IPS-NIHi11 (cell line): ENCODE data around the gene GIPC1.
"Not testable (repeated sequence)": the region's sequence is repeated elsewhere in the genome, so short reads cannot be mapped to it uniquely, and the experiment has no call there.

Experiments used
- DNase-seq: peaks from one replicate; pipeline ENCODE4 v3.0.0; 2012; ENCODE audit warnings: mixed read lengths, low spot score

GIPC1 gene

DNA sequence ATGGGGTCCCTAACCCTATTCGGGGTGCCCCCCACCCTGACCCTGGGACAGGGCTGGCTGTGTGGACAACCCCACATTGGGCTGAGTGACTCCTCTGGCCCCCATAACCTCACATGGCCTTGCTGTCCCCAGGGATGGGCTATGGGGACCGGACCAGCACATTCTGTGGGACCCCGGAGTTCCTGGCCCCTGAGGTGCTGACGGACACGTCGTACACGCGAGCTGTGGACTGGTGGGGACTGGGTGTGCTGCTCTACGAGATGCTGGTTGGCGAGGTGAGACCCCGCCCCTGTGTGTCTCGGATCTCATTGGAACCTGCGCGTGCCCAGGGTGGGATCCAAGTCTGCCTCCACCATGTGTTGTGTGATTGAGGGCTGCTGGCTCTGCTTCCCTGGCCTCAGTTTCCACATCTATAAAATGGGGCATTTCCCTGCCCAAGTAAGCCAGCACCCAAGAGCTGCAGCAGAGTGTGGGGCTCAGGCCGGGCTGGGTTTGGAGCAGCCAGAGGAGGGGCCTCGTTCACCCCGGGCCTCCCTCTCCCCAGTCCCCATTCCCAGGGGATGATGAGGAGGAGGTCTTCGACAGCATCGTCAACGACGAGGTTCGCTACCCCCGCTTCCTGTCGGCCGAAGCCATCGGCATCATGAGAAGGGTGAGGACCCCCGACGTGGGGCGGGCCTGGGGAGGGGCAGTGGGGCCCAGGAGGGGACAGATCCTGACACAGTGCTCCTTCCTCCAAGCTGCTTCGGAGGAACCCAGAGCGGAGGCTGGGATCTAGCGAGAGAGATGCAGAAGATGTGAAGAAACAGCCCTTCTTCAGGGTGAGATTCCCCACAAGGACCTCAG is 25.7 kb downstream of the GIPC1 start:
- no peak for DNase-seq

GRCh38 chr19:14467816-14468215 is 28.1 kb downstream of the GIPC1 start:
- no peak for DNase-seq

DNA sequence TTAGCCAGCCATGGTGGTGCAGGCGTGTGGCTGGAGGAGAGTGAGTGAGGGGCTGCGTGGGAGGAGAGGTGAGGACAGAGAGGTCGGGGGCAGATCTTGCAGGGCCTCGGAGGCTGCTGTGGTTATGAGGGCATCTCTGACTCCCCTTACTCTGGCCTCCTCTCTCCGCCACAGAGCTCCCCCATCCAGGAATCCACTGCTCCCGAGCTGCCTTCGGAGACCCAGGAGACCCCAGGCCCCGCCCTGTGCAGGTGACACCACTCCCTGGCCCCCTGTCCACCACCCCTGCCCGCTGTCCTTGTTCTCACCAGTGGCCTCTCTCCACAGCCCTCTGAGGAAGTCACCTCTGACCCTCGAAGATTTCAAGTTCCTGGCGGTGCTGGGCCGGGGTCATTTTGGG is 28.5 kb downstream of the GIPC1 start:
- DNase-seq, result no peak

DNA sequence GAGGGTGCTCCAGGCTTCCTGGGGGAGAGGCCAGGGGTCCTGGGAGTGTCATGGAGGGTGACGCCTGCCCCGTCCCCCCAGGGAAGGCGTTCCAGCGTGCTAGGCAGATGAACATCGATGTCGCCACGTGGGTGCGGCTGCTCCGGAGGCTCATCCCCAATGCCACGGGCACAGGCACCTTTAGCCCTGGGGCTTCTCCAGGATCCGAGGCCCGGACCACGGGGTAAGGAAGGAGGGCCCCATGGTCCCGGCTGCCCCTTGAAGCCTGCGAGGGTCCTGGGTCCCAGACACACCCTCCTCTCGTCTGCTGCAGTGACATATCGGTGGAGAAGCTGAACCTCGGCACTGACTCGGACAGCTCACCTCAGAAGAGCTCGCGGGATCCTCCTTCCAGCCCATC is 32.2 kb downstream of the GIPC1 start:
- DNase-seq, result no peak

DNA sequence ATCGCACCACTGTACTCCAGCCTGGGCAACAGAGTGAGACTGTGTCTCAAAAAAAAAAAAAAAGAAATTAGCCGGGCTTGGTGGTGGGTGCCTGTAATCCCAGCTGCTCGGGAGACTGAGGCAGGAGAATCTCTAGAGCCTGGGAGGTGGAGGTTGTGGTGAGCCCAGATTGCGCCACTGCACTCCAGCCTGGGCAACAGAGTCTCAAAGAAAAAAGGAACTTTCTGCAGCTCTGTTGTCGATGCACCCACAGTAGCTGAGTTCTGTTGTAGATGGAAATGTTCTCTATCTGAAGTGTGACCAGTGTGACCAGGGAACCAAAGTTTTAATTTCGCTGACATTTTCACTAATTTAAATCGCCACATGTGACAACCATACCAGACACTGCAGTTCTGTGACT is 33.5 kb downstream of the GIPC1 start:
- DNase-seq, result not testable (repeated sequence)

GRCh38 chr19:14460935-14461334 is 35.0 kb downstream of the GIPC1 start:
- DNase-seq, result no peak

DNA sequence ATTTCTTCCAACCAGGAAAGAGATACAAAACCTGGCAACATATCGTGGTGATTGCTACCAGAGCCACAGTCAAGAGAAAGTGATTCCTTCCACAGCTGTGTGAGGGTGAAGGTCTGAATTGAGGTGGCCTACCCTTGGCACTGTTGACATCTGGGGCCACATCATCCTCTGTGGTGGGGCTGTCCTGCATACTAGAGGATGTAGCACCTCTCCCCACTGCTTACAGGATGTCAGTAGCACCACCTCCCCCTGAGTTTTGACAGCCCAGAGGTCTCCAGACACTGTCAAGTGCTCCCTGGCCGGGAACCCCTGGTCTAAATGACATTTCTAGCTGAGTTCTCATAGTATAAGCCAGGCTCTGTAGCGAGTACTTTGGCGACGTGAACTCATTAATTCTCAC is 36.2 kb downstream of the GIPC1 start:
- no peak for DNase-seq

DNA sequence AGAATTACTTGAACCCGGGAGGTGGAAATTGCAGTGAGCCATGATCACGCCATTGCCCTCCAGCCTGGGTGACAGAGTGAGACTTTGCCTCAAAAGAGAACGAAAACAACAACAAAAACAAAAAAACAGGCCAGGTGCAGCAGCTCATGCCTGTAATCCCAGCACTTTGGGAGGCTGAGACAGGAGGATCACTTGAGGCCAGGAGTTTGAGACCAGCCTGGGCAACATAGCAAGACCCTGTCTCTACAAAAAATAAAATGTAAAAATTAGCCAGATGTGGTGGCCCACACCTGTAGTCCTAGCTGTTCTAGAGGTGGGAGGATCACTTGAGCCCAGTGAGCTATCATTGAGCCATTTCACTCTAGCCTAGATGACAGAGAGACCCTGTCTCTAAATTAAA is 43.6 kb downstream of the GIPC1 start:
- not testable (repeated sequence) for DNase-seq

DNA sequence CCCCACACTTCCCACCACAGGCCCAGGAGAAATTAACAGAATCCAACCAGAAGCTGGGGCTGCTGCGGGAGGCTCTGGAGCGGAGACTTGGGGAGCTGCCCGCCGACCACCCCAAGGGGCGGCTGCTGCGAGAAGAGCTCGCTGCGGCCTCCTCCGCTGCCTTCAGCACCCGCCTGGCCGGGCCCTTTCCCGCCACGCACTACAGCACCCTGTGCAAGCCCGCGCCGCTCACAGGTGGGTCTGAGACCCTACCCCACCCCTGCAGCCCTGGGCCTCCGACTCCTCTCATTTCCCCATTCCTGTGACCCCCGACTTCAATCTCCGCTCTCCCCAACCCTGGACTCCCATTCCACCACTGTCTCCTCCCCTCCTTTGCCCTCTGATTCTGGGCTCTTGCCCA is 45.1 kb downstream of the GIPC1 start:
- DNase-seq, result no peak

GRCh38 chr19:14450168-14450874 is 45.6 kb downstream of the GIPC1 start:
- DNase-seq, result peak; percentile 97

DNA sequence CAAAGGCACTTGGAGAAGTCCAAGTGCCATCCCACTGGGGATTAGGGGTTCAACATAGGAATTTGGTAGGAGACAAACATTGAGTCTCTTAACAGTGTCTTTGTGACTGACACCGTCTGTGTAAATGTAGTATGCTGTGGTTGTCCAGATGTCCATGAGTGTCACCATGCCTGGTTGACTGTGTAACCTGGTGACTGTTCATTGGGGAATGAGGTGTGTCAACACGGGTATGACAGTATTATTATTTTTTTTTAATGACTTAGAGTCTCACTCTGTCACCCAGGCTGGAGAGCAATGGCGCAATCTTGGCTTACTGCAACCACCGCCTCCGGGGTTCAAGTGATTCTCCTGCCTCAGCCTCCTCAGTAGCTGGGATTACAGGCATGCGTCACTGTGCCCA is 46.6 kb downstream of the GIPC1 start:
- DNase-seq, result no peak

GRCh38 chr19:14446336-14447036 is 49.4 kb downstream of the GIPC1 start:
- DNase-seq, result no peak

- DNase-seq, result no peak
These were observed 52.2 kb downstream of the GIPC1 start for GRCh38 chr19:14443632-14444216.

DNA sequence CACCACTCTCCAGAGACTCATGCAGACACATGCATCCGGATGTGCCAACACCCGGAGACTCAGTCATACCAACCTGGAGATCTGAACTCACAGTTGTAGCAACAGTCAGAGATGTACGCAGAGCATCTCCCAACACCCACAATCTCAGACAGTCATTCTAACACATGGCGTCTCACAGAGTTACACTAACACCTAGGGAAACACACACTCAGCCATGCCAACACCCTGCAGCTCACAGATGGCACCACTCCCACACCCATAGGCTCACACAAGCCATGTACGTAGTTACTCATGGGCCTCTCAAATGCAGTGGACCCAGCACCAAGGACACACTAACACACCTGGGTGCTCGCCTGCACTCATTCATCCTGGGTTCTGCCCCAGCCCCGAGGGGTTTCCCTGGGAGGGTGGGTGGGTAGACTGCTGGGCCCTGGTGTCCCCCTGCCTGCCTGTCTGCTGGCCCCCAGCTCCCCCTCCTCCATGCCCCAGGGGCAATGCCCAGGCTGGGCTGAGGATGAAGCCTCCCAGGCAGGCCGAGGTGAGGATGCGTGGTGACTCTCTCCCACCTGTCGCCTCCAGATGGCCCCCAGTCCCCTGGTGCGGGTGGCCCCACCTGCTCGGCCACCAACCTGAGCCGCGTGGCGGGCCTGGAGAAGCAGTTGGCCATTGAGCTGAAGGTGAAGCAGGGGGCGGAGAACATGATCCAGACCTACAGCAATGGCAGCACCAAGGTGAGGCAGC is 52.9 kb downstream of the GIPC1 start:
- no peak for DNase-seq

DNA sequence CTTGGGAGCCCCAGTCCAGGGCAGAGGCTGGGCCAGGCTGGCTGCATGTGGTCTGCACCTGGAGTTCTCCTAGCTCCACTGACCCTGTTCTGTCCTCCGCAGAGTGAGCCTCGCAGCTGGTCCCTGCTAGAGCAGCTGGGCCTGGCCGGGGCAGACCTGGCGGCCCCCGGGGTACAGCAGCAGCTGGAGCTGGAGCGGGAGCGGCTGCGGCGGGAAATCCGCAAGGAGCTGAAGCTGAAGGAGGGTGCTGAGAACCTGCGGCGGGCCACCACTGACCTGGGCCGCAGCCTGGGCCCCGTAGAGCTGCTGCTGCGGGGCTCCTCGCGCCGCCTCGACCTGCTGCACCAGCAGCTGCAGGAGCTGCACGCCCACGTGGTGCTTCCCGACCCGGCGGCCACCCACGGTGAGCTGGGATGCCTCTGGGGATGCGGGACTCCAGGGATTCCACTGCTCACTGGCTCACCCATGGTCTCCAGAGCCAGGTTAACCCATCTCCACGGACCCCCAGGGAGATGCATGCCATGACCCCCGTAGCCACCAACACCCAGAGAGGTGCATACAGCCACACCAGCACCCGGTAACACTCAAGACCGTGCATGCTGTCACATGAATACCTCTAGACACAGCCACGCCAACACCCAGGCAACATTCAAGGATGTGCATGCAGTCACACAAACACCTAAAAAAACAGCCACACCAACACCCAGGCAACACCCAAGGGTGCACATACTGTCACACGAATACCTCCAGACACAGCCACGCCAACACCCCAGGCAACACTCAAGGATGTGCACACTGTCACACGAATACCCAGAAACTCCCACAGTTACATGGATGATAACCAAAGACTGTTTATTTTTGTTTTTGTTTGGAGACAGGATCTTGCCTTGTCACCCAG is 54.6 kb downstream of the GIPC1 start:
- no peak for DNase-seq

DNA sequence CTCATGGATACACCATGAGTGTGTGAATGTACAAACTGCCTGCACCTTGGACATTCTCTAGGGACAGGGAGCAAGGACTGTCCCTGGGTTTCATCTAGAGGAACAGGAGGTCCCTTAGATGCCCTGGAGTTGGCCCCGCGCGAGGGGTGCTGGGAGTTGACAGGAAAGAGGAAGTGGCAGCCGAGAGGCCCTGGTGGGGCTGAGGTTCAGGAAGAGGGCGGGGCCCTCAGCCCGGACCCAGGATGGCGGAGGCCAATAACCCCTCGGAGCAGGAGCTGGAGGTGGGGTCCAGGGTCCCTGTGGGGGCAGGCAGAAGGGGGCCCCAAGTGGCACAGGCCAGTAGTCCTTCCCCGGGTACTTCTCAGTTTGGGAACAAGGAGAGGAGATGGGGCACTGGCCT is 55.9 kb downstream of the GIPC1 start:
- no peak for DNase-seq

DNA sequence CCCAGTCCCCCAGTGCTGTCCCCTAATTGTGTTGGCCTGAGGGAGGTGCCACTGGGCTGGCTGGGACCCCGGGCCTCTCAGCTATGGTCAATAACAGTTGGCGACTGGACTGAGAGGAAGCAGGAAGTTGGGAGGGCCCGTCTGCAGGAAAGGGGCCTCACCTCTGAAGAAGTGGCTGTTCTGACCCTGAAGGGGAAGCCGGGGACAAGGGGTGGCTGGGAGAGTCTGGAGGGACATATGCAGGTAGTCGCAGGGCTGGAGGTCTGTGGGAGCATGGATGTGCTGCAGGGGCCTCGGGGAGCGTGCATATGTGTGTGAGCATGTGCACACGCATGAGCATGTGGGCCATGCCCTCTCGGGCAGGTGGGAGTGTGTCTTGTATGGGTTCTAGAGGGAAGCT is 56.9 kb downstream of the GIPC1 start:
- DNase-seq, result no peak

GRCh38 chr19:14437578-14438140 is 58.3 kb downstream of the GIPC1 start:
- no peak for DNase-seq

- DNase-seq, result no peak
These were observed 60.4 kb downstream of the GIPC1 start for GRCh38 chr19:14435320-14436050.
